GM12865 (cell line): ENCODE measurements around the gene HSD17B12.
"Not testable (repeated sequence)": the region's sequence is repeated elsewhere in the genome, so short reads cannot be mapped to it uniquely, and the experiment has no call there.

ENCODE experiments used
- DNase-seq: peaks from one replicate; pipeline ENCODE4 v3.0.0; 2010; ENCODE audit warnings: low read depth
- H3K4me3 ChIP-seq: 2 replicates; pipeline ENCODE4 v1.5.1; 2011; ENCODE audit warnings: mild to moderate bottlenecking, low read depth, low read length, control low read depth
- CTCF ChIP-seq: IDR thresholded peaks from 2 replicates; pipeline ENCODE4 v1.5.1; 2011; ENCODE audit warnings: low read length, control low read depth, low read depth, inconsistent platforms; ENCODE audit not compliant: insufficient read depth; ENCODE audit errors: missing control alignments

HSD17B12 gene

GRCh38 chr11:43751726-43752125, 71.2 kb downstream of the HSD17B12 start:
- DNase-seq, result no peak
- TF ChIP-seq CTCF, result no peak
- H3K4me3 ChIP-seq, result no peak overlapping the region

DNA sequence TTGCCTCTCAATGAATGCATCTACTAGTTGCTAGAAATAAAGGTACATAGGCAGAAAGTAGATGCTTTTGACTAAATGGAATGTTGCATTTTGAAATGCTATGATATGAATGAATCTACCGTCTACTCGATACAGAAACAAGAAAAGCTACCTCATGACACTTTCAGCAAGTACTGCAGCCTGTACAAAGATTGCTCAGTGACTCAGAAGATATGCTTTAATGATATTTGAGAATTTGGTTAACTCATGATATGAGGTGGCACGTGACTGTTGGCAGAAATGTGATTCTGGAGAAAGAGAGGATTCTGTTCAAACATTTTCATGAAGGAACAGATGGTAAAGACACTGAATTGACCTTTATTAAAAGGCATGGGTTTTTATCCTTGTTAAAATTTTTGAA, 76.0 kb downstream of the HSD17B12 start:
- no peak for DNase-seq
- H3K4me3 ChIP-seq, result no peak overlapping the region
- TF ChIP-seq CTCF, result no peak

GRCh38 chr11:43758927-43759326, 78.4 kb downstream of the HSD17B12 start:
- H3K4me3 ChIP-seq, result no peak overlapping the region
- no peak for DNase-seq
- no peak for TF ChIP-seq CTCF

- DNase-seq, result no peak
- TF ChIP-seq CTCF, result no peak
- no peak overlapping the region for H3K4me3 ChIP-seq
Measured at GRCh38 chr11:43760902-43761301, 80.4 kb downstream of the HSD17B12 start.

- DNase-seq, result no peak
- no peak for TF ChIP-seq CTCF
Measured at GRCh38 chr11:43765194-43765593, 84.7 kb downstream of the HSD17B12 start.

DNA sequence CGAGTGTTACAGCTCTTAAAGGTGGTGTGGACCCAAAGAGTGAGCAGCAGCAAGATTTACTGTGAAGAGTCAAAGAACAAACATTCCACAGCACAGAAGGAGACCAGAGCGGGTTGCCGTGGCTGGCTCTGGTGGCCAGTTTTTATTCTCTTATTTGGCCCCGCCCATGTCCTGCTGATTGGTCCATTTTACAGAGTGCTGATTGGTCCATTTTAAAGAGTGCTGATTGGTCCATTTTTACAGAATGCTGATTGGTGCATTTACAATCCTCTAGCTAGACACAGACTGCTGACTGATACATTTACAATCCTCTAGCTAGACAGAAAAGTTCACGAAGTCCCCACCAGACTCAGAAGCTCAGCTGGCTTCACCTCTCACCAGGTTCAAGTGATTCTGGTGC, 88.1 kb downstream of the HSD17B12 start:
- not testable (repeated sequence) for DNase-seq, H3K4me3 ChIP-seq

More at GRCh38 chr11:43765194-43765593, 84.7 kb downstream of the HSD17B12 start:
- H3K4me3 ChIP-seq, result no peak overlapping the region

DNA sequence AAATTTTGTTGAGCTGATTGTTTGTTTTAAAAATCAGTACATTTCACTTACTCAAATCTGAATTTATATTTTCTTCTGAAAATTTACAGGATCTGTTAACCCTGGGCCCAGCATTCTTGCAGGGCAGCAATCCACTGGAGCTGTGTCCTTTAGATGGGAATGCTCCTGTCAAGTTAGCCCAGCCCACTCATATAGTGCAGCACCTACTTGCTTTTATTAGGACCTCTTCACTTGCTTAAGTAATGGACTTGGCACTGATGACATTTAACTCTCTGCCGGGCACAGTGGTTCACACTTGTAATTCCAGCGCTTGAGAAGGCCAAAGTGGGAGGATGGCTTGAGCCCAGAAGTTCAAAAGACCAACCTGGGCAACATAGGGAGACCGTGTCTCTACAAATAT, 89.6 kb downstream of the HSD17B12 start:
- no peak for TF ChIP-seq CTCF
- H3K4me3 ChIP-seq, result no peak overlapping the region
- DNase-seq, result no peak
